Measurements from ENCODE around the gene PDLIM4.

GRCh38 chr5:132313961-132314432, 56.5 kb downstream of the PDLIM4 start:
- TF ChIP-seq CTCF (IDR thresholded peaks at IDR 0.05): no peak
- no peak for TF ChIP-seq POLR2A (IDR thresholded peaks at IDR 0.05)
